ENCODE measurements around the gene TSPOAP1. TPM values are rescaled to one million over a fixed set of nuclear protein-coding genes. Genes with fewer than 3 reads are reported as not detected.

Gene TSPOAP1
- total and polyA plus RNA-seq, 10 of the 15 experiments (the other 5 are each of a cell fraction or from before 2014, with no cell fraction given) = 0.58 to 16.4 (median 4.2) TPM; not detected in 1

DNA sequence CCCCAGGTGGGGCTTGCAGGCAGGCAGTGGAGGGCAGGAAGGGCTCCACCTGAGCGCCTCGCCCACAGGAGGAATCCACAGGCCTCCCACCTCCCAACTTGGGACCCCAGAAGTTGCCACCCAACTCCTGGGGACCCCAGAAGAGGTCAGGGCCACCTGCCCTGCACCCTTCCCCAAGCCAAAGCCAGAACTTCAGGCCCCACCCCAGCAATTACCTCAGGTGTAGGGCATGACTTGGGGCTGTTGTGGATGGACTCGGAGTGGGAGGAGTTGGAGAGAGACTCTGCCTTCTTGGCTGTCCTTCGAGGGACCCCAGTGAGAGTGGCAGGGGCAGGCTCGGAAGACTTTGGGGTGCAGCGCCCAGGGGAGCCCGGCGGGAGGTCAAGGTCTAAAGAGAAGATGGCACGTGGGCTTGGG, 10.5 kb downstream of the TSPOAP1 start:
- CTCF ChIA-PET = interaction anchor here (0.7 to 6.5 kb wide), 48 partner anchors 9 to 201 kb away, joined by 3 to 163 read pairs (median 6); partner anchors contain the start of genes MTMR4, RNF43, SUPT4H1 and TSPOAP1
- Histone ChIP-seq H3K9ac (ENCODE audit: control insufficient read depth, insufficient read depth, low read length) (peak overlapping the region; percentile 43; the same call in 1 of the 2 replicates), H3K4me2 (ENCODE audit: control insufficient read depth, insufficient read depth) (no peak overlapping the region), H2AFZ (ENCODE audit: control insufficient read depth, low read depth, low read length) (no peak overlapping the region), H4K20me1 (ENCODE audit: control insufficient read depth, insufficient read depth) (no peaks in the 10 kb centered on the region), H3K27ac (ENCODE audit: control insufficient read depth, insufficient read depth) (peak overlapping the region; percentile 50), H3K4me1 (ENCODE audit: control insufficient read depth, insufficient read depth, low read length) (peaks cover 7% of the 10 kb centered on the region), H3K79me2 (ENCODE audit: control insufficient read depth, insufficient read depth, low read length) (no peaks in the 10 kb centered on the region), H3K9me3 (replicated peaks; ENCODE audit: control insufficient read depth, insufficient read depth, low read length) (no peaks in the 10 kb centered on the region), H3K4me3 (no peak overlapping the region), H3K27me3 (replicated peaks in 1 of 2; ENCODE audit: control insufficient read depth in 2 of 2, insufficient read depth in 2 of 2, low read length in 1 of 2) (no peaks in the 10 kb centered on the region), H3K36me3 (ENCODE audit: control insufficient read depth in 2 of 2, insufficient read depth in 2 of 2, low read length in 1 of 2) (peaks cover 0 to 2% of the 10 kb centered on the region in 2 experiments; a peak in 1 of 4 replicates)
- DNase-seq (ENCODE audit: low read depth, low spot score) = no peak
- SMC1A ChIA-PET (ENCODE audit: uncharacterized antibody, unreplicated experiment) = interaction anchor here (0.6 to 12.9 kb wide), 39 partner anchors 8 to 197 kb away, joined by 3 to 249 read pairs (median 6); partner anchors contain the start of genes RNF43, SUPT4H1 and TSPOAP1
- POLR2A ChIA-PET = interaction anchor here (0.7 to 1.6 kb wide), 11 partner anchors 8 to 178 kb away, joined by 3 to 17 read pairs (median 4); partner anchors contain the start of genes RNF43 and TSPOAP1
- RAD21 ChIA-PET (ENCODE audit: unreplicated experiment) = interaction anchor here (0.7 to 10.9 kb wide), 39 partner anchors 8 to 686 kb away, joined by 3 to 227 read pairs (median 4); partner anchors contain the start of genes MTMR4, RNF43, SUPT4H1 and TSPOAP1
- in situ Hi-C loops (cut with MboI) = loop anchor here (5.0 kb wide), 1 partner anchor 129 kb away; no protein-coding TSS in a partner anchor
- FAIRE-seq = no peak
- no TSS peak for BruUV-seq (replicated peaks)
- intact Hi-C loops (cut with micrococcal nuclease; ENCODE audit: unreplicated experiment) = no loop called here
- 82% methylated on average over 9 of the region's 9 CpGs for WGBS (ENCODE audit: insufficient coverage, insufficient replicate concordance, low lambda C conversion rate, missing lambda C conversion rate)
- no peak; the same call in 2 of the 3 replicates for ATAC-seq
- TF ChIP-seq SP1 (IDR thresholded peaks at IDR 0.05; ENCODE audit: low read depth, low read length) (no peak), NFIC (IDR thresholded peaks at IDR 0.05; ENCODE audit: low read depth, low read length) (no peak), SREBF2 (IDR thresholded peaks at IDR 0.05; ENCODE audit: low read length) (no peak), NFYB (IDR thresholded peaks at IDR 0.05; ENCODE audit: insufficient read depth, low read depth, low read length) (no peak)
- TF ChIP-seq, protein P1, sequence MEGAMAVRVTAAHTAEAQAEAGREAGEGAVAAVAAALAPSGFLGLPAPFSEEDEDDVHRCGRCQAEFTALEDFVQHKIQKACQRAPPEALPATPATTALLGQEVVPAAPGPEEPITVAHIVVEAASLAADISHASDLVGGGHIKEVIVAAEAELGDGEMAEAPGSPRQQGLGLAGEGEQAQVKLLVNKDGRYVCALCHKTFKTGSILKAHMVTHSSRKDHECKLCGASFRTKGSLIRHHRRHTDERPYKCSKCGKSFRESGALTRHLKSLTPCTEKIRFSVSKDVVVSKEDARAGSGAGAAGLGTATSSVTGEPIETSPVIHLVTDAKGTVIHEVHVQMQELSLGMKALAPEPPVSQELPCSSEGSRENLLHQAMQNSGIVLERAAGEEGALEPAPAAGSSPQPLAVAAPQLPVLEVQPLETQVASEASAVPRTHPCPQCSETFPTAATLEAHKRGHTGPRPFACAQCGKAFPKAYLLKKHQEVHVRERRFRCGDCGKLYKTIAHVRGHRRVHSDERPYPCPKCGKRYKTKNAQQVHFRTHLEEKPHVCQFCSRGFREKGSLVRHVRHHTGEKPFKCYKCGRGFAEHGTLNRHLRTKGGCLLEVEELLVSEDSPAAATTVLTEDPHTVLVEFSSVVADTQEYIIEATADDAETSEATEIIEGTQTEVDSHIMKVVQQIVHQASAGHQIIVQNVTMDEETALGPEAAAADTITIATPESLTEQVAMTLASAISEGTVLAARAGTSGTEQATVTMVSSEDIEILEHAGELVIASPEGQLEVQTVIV (IDR thresholded peaks at IDR 0.05; ENCODE audit: borderline replicate concordance, partially characterized antibody) = no peak
- TF ChIP-seq, protein P2, sequence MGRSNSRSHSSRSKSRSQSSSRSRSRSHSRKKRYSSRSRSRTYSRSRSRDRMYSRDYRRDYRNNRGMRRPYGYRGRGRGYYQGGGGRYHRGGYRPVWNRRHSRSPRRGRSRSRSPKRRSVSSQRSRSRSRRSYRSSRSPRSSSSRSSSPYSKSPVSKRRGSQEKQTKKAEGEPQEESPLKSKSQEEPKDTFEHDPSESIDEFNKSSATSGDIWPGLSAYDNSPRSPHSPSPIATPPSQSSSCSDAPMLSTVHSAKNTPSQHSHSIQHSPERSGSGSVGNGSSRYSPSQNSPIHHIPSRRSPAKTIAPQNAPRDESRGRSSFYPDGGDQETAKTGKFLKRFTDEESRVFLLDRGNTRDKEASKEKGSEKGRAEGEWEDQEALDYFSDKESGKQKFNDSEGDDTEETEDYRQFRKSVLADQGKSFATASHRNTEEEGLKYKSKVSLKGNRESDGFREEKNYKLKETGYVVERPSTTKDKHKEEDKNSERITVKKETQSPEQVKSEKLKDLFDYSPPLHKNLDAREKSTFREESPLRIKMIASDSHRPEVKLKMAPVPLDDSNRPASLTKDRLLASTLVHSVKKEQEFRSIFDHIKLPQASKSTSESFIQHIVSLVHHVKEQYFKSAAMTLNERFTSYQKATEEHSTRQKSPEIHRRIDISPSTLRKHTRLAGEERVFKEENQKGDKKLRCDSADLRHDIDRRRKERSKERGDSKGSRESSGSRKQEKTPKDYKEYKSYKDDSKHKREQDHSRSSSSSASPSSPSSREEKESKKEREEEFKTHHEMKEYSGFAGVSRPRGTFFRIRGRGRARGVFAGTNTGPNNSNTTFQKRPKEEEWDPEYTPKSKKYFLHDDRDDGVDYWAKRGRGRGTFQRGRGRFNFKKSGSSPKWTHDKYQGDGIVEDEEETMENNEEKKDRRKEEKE (IDR thresholded peaks at IDR 0.05) = no peak
- TF ChIP-seq, protein P3, sequence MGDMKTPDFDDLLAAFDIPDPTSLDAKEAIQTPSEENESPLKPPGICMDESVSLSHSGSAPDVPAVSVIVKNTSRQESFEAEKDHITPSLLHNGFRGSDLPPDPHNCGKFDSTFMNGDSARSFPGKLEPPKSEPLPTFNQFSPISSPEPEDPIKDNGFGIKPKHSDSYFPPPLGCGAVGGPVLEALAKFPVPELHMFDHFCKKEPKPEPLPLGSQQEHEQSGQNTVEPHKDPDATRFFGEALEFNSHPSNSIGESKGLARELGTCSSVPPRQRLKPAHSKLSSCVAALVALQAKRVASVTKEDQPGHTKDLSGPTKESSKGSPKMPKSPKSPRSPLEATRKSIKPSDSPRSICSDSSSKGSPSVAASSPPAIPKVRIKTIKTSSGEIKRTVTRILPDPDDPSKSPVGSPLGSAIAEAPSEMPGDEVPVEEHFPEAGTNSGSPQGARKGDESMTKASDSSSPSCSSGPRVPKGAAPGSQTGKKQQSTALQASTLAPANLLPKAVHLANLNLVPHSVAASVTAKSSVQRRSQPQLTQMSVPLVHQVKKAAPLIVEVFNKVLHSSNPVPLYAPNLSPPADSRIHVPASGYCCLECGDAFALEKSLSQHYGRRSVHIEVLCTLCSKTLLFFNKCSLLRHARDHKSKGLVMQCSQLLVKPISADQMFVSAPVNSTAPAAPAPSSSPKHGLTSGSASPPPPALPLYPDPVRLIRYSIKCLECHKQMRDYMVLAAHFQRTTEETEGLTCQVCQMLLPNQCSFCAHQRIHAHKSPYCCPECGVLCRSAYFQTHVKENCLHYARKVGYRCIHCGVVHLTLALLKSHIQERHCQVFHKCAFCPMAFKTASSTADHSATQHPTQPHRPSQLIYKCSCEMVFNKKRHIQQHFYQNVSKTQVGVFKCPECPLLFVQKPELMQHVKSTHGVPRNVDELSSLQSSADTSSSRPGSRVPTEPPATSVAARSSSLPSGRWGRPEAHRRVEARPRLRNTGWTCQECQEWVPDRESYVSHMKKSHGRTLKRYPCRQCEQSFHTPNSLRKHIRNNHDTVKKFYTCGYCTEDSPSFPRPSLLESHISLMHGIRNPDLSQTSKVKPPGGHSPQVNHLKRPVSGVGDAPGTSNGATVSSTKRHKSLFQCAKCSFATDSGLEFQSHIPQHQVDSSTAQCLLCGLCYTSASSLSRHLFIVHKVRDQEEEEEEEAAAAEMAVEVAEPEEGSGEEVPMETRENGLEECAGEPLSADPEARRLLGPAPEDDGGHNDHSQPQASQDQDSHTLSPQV (IDR thresholded peaks at IDR 0.05) = no peak
- TF ChIP-seq, protein P4, sequence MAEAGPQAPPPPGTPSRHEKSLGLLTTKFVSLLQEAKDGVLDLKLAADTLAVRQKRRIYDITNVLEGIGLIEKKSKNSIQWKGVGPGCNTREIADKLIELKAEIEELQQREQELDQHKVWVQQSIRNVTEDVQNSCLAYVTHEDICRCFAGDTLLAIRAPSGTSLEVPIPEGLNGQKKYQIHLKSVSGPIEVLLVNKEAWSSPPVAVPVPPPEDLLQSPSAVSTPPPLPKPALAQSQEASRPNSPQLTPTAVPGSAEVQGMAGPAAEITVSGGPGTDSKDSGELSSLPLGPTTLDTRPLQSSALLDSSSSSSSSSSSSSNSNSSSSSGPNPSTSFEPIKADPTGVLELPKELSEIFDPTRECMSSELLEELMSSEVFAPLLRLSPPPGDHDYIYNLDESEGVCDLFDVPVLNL (IDR thresholded peaks at IDR 0.05; ENCODE audit: low read depth, low read length) = no peak

Data from GM12878 (cell line).